Measurements from ENCODE around the gene EIF3D.
A peak's percentile ranks its signal among the peaks of the same experiment; 100 is the strongest.

Gene EIF3D, protein sequence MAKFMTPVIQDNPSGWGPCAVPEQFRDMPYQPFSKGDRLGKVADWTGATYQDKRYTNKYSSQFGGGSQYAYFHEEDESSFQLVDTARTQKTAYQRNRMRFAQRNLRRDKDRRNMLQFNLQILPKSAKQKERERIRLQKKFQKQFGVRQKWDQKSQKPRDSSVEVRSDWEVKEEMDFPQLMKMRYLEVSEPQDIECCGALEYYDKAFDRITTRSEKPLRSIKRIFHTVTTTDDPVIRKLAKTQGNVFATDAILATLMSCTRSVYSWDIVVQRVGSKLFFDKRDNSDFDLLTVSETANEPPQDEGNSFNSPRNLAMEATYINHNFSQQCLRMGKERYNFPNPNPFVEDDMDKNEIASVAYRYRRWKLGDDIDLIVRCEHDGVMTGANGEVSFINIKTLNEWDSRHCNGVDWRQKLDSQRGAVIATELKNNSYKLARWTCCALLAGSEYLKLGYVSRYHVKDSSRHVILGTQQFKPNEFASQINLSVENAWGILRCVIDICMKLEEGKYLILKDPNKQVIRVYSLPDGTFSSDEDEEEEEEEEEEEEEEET

DNA sequence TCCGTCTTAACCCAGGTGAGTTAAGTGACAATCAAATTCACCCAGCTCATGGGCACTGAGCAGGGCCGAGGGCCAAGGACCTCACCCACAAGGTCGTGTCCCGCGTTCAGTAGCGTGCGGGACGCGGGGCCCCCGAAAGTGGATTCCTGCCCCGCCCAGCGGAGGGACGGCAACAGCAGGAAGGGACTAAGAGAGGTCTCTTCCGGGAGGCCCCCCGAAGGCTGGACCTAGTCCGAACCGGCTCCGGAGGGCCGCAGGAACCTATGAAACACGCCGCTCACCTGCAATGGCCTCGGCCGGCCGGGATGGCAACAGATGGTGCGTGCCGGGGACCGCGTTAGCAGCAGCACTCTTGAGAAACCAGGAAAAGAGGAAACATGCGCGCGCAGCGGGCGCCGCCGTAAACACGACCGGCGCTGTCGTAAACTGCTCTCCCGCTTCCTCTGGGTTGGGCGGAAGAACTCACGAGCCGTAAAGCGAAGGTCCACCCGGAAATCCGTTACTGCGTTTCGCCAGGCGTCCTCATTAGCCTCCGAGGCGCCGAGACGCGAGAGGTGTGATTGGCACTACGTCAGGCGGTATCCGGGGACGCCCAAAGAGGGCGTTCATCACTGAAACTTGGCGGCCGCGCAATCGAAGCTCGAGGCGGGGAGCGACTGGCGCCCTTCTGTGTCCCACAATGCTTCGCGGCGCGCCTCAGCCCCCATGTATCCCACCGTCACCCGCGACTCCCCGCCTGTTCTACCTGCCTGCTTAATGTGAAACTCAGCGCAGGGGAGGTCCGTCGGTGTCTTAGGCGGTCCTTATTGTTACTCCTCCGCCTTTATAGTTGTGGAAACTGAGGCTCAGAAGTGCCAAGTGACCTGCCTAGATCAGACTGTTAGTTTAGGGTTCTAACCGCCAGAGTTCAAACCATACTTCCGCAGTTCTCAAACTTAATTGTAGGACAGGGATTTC lies at the start of gene EIF3D:
TSS of gene EIF3D (minus strand) at position 372 of the 957 bp plus-strand sequence. CDS start 3,045 bp downstream, outside the sequence.
- peak; percentile 99 for DNase-seq (ENCODE audit: low read depth, low spot score)

DNA sequence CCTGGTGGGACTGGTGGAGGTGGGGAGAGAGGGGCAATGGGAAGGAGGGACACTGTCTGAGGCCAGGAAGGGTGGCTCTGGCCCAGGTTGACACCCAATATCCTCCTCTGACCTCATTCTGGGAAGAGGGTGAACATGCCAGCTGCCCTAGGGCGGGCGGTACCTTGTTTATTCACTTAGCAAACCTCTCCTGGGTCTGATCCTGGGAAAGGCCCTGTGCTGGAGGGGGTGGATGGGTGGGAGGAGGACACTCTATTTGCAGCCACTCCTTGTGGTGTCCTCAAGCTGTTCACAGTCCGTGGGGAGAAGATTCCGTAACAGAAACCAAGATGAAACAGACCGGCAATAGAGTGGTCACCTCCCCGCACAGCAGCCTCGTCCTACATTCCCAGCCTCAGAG lies 49.7 kb upstream of the EIF3D start:
- DNase-seq (ENCODE audit: low read depth, low spot score) = no peak

DNA sequence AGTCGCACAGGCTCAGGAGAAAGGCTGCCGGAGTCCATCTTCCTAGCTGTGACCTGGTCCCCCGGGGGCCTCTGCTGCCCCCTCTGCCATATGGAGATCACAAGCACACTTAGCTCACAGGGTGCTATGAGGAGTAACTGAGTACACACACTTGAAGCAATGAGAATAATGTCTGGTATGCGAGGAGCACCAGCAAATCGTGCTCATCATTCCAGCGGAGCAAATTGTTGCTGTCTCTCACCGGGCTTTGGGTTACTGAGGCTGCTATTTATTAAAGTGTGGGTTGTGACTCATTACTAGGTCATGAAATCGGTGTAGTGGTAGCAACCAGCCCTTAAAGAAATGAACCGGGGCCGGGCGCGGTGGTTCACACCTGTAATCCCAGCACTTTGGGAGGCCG lies 48.1 kb upstream of the EIF3D start:
- no peak for DNase-seq (ENCODE audit: low read depth, low spot score)

- no peak for DNase-seq (ENCODE audit: low read depth, low spot score)
Observed at GRCh38 chr22:36574728-36575127, 45.8 kb upstream of the EIF3D start.

GRCh38 chr22:36573815-36574363 lies 44.9 kb upstream of the EIF3D start:
- no peak for DNase-seq (ENCODE audit: low read depth, low spot score)

GRCh38 chr22:36571991-36572390 lies 43.0 kb upstream of the EIF3D start:
- DNase-seq (ENCODE audit: low read depth, low spot score) = no peak

DNA sequence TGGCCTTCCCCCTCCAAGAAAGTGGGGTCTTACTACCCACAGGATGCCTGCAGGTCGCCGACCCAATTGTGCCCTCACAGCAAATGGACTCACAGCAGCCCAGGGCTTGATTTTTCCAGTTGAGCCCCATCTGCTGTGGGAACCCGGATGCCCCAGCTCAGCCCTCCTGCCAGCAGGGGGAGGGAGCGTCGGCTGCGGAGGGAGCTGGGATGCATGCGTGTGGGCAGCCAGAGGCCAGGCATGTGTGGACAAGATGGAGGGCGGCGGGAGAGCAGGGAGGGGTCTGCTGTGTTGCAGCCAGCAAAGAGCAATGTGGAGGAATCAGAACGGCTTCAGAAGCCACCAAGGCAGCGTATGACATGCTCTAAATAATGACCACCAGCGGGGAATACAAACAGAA lies 41.0 kb upstream of the EIF3D start:
- no peak for DNase-seq (ENCODE audit: low read depth, low spot score)

DNA sequence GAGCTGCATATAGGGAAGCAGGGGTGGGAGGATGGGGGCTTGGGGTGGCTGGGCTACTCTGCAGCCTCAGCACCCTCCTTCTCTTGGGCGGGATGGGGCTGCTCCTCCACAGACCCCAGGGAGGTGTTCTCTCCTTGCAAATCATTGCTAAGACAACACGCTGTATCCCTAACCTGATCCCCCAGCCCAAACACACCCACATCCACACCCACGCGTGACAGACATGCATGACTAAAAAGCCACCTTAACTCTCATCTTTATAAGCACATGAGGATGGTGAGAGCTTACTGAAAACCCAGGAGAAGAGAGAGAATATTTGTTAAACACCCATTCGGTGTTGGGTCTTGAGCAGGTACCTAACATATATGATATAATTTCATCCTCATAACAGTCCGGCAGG lies 39.9 kb upstream of the EIF3D start:
- no peak for DNase-seq (ENCODE audit: low read depth, low spot score)

DNA sequence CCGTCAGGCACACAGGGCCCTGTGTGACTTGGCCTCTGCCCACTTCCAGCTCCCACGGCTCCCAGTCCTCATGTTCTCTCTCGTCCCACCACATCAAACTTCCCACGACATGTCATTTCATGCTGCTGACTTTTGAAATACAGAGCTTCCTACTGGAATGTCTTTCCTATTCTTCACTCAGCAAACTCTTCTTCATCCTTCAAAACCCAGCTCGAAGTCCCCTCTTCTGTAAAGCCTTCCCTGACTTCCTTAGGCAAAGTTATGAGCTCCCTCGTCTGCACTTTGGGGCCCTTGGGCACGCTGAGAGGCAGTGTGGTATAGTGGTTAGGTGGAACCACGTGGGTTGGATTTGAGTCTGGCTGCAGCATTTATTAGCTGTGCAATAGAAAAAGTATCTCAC lies 37.8 kb upstream of the EIF3D start:
- no peak for DNase-seq (ENCODE audit: low read depth, low spot score)

- DNase-seq (ENCODE audit: low read depth, low spot score) = no peak
Observed at GRCh38 chr22:36565686-36566085, 36.7 kb upstream of the EIF3D start.

- no peak for DNase-seq (ENCODE audit: low read depth, low spot score)
Observed at GRCh38 chr22:36565159-36565507, 36.2 kb upstream of the EIF3D start.

DNA sequence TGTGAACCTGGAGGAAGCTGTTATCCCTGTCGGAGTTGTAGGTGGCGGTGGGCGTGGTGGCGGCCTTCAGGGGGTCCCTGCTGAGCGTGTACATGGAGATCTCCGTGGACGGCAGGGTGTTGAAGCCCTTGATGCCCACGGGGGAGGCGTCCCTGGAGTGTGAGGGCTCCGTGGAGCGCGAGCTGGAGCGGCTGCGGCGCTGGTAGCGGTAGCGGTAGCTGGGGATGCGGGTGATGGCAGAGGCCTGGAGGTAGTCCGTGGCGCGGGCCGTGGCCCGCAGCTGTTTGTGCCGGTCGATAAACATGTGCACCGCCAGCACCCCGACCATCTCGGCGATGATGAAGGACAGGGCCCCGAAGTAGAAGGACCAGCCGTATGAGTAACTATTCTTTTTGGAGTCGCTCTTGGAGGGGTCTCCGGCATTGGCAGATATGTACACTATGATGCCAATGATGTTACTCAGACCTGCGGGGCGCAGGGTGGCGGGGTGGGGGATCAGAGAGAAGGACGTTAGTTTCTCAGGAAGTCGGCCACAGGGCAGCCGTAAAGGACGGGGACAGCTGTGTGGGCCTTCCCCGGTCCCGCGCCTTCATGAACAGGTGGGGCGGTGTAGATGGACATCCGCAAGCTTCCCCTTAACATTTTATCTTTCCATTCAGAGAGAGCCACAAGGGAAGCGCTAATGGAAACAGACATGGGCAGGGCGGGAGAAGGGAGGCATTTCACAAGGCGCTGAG lies 35.6 kb upstream of the EIF3D start:
- DNase-seq (ENCODE audit: low read depth, low spot score) = no peak

GRCh38 chr22:36563898-36564297 lies 34.9 kb upstream of the EIF3D start:
- no peak for DNase-seq (ENCODE audit: low read depth, low spot score)

DNA sequence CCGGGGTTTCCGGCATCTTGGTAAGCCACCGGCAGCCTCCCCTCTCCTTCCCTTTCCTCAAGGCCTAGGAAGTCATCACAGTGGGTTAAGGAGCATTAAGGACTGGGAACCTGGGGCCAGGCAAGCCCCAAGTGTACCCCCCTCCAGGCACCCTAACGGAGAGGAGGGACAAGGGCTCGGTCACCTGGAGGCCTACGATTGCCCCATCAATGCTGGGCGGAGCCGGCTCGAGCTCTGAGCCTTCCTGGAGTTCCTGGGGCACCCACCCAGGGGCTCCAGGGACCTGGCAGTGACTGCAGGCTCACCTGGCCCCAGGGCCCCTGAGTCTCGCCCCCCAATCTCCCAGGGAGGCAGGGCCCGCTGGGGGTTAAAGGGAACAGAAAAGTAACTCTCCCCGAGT lies 34.5 kb upstream of the EIF3D start:
- no peak for DNase-seq (ENCODE audit: low read depth, low spot score)

DNA sequence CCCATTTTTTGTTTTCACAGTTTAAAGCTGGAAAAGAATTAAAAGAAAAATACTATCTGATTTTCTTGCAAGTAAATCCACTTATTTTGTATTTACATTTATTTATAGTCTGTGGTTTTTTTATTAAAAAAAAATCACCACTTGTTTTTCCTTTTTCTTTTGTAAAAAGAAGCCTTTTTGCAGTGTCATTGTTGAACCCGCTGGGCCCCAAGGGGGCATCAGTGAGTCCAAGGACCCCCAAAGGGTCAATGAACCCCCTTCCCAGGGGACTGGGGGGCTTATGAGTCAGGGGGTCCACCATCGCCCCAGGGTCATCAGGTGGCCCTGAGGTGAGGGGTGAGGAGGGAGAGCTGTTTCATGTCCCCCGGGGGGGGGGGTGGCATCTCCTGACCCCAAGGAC lies 34.0 kb upstream of the EIF3D start:
- no peak for DNase-seq (ENCODE audit: low read depth, low spot score)

DNA sequence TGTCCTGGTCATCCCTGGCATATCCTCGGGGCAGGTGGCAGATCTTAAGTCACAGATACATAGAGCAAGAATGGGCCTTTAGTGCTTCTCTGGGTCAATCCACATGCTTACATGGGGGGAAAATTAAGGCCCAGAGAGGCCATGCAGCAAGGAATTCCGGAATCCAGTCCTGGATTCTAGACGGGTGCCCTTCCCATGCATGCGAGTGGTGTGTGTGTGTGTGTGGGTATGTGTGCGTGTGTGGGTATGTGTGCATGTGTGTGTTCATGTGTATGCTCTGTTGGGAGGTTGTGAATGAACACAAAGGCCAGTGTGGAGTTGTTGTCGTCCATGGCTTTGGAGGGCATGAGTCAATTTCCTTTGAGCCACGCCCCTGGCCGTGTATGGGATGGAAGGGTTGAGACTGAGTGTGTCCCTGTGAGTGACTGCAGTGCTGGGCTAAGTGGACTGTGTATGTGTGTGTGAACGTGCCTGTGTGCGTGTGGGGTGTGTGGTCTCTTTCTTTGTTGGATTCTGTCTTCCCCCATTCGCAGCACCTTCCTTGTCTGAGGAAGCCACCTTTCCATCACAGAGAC lies 33.4 kb upstream of the EIF3D start:
- DNase-seq (ENCODE audit: low read depth, low spot score) = no peak

GRCh38 chr22:36561291-36561811 lies 32.4 kb upstream of the EIF3D start:
- no peak for DNase-seq (ENCODE audit: low read depth, low spot score)

- DNase-seq (ENCODE audit: low read depth, low spot score) = no peak
Observed at GRCh38 chr22:36560001-36560400, 31.0 kb upstream of the EIF3D start.

DNA sequence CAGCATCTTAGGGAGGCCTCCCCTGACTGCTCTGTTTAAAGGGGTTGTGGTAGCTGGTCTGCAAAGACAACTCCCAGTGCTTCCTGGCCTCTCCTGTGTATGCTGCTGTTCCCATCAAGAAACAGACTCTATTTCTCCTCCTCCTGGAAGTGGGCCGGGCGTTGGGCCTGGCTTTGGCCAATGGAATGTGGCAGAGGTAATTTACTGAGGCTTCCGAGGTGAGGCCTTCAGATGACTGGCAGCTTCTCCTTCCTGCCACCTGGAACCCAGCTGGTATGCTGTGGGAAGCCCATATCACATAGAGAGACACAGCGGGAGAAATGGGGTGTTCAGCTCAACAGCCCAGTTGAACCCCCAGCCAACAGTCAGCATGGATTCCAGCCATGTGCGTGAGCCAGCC lies 25.1 kb upstream of the EIF3D start:
- no peak for DNase-seq (ENCODE audit: low read depth, low spot score)

GRCh38 chr22:36552289-36552688 lies 23.3 kb upstream of the EIF3D start:
- DNase-seq (ENCODE audit: low read depth, low spot score) = no peak
